Astrocyte of the spinal cord (primary cell): Measurements from ENCODE around the gene ARF3.

Experiments used
- DNase-seq: peaks from one replicate; pipeline ENCODE4 v3.0.0; 2011; ENCODE audit warnings: low read depth, low spot score
- H3K4me3 ChIP-seq: 2 replicates; pipeline ENCODE4 v1.5.1; 2011; ENCODE audit warnings: low read depth, mild to moderate bottlenecking, low read length, moderate library complexity
- CTCF ChIP-seq: IDR thresholded peaks from 2 replicates; pipeline ENCODE4 v1.5.1; 2012; ENCODE audit warnings: low read depth, mild to moderate bottlenecking, low read length, inconsistent platforms
- in situ Hi-C: cut with HindIII; loops from 2 replicates; pipeline ENCODE4 v1.10.0; 2017; ENCODE audit warnings: low sequenced_read_pairs

The ARF3 gene

GRCh38 chr12:48903363-48903981 is 53.8 kb downstream of the ARF3 start:
- H3K4me3 ChIP-seq = no peak overlapping the region
- in situ Hi-C loops = no loop called here
- TF ChIP-seq CTCF = no peak
- no peak for DNase-seq

DNA sequence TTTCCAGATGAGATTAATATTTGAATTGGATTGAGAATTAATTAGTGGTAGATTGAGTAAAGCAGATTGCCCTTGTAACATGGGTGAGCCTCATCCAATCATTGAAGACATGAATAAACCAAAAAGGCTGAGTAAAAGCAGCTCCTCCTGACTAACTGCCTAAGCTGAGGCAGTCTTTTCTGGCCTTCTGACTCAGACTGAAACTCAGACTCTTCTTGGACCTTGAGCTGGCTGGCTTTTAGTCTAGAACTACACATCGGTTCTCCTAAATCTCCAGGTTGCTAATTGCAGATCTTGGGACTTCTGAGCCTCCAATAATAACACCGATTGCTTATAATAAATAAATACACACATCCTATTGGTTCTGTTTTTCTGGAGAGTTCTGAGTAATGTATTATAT is 56.0 kb downstream of the ARF3 start:
- DNase-seq = no peak
- H3K4me3 ChIP-seq = no peak overlapping the region
- TF ChIP-seq CTCF = no peak
- in situ Hi-C loops = no loop called here

GRCh38 chr12:48899651-48900050 is 57.6 kb downstream of the ARF3 start:
- in situ Hi-C loops = no loop called here
- DNase-seq = no peak
- H3K4me3 ChIP-seq = no peak overlapping the region
- TF ChIP-seq CTCF = no peak

GRCh38 chr12:48894271-48894670 is 63.0 kb downstream of the ARF3 start:
- no peak overlapping the region for H3K4me3 ChIP-seq
- in situ Hi-C loops = no loop called here
- no peak for DNase-seq
- TF ChIP-seq CTCF = no peak

DNA sequence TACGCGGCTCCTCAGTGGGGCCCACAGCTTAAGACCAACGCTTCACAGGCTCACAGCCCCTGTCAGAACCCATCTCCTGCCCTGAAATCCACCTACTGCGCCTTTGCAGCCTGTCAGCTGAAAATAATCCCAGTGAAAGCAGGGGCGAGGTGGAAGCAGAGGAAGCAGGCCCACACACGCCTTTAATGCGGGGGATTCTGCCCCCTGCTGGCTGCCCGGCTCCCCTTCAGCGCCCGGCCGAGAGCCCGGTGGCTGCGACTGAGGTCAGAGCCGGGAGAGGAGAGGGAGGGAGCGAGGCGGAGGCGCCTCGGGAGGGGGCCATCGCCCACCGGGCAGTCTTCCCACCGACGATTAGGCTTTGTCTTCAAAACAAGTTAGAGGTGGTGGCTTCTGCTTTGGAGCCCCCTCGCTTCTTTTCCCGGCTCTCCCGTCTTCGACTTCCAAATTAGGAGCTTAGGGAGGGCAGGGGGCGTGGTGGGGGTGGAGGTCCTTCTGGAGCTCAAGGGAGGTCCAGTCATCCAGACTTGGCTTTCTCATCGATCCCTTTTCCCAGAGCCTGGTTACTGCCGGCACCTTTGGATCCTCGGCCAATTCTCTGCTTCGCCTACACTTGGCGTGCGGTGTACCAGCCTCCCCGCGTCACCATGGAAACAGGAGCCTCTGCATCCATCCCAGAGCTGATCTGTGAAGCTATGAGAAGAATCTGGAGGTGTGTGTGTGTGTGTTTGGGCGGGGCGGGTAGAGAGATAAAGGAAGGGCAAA is 66.4 kb downstream of the ARF3 start:
- peak overlapping the region; percentile 16 for H3K4me3 ChIP-seq
- in situ Hi-C loops = no loop called here
- TF ChIP-seq CTCF = peak; percentile 95
- DNase-seq = peak; percentile 64

- in situ Hi-C loops = no loop called here
- TF ChIP-seq CTCF = no peak
- H3K4me3 ChIP-seq = no peak overlapping the region
- no peak for DNase-seq
Observed at GRCh38 chr12:48889679-48890078, 67.6 kb downstream of the ARF3 start.
